HepG2 (cell line): Measurements from ENCODE around the gene CCL1. TPM values are rescaled to one million over a fixed set of nuclear protein-coding genes. Genes with fewer than 3 reads are reported as not detected.

ENCODE experiments used
- ATAC-seq: fragments of 200-7000 bp; cut with Tn5 transposase; 3 replicates; pipeline ENCODE4 v1.9.1; 2020; ENCODE audit warnings: mild to moderate bottlenecking, moderate library complexity
- BruUV-seq: library from RNA; stranded (reverse); fragments of 400-500 nt; replicated peaks from 2 replicates; lab custom pipeline; 2021; lab: Mats Ljungman, UMichigan
- CTCF ChIA-PET: fragments of 300-600 bp; formaldehyde crosslinking; extraction: SDS; loops from one replicate; lab custom pipeline; 2021; ENCODE audit warnings: low total read pairs, inconsistent platforms, low intra/inter-chr PET ratio; lab: Yijun Ruan, JAX
- POLR2A ChIA-PET: fragments of 350-600 bp; sonication (Branson Sonifier 250); formaldehyde crosslinking; loops from one replicate; lab custom pipeline; 2020; ENCODE audit warnings: antibody characterized with exemption, inconsistent platforms; lab: Yijun Ruan, JAX
- DNase-seq: peaks from one replicate; pipeline ENCODE4 v3.0.0-alpha.2; 2015; ENCODE audit warnings: low spot score
- FAIRE-seq: peaks from 3 replicates; lab custom pipeline; 2011; peaks lifted over from hg19 to GRCh38; lab: Jason Lieb, UNC
- H2AFZ ChIP-seq: one replicate; pipeline ENCODE4 v1.6.1; 2011; ENCODE audit warnings: low read length, inconsistent platforms
- H3K27ac ChIP-seq: fragments of 300-600 bp; 3 replicates; pipeline ENCODE4 v1.8.0; 2011; ENCODE audit warnings: mixed run types, mild to moderate bottlenecking, mixed read lengths, low read length, inconsistent platforms; ENCODE audit not compliant: insufficient read depth; ENCODE audit errors: extremely low read length
- H3K27me3 ChIP-seq, 2 experiments: fragments of 200-600 bp in 1 of 2; 2 replicates in 1 of 2; 3 replicates in 1 of 2; pipeline versions ENCODE4 v1.6.0 to v1.8.0; 2011; ENCODE audit warnings: low read length in 2 of 2, mild to moderate bottlenecking in 2 of 2, moderate library complexity in 2 of 2, inconsistent platforms in 1 of 2; ENCODE audit not compliant: insufficient read depth in 2 of 2, control insufficient read depth in 1 of 2
- H3K36me3 ChIP-seq, 2 experiments: fragments of 200-600 bp in 1 of 2; replicated peaks in 1 of 2; 2 replicates in 1 of 2; 3 replicates in 1 of 2; pipeline versions ENCODE4 v1.5.1 to v1.8.0; 2011; ENCODE audit warnings: low read length in 2 of 2, inconsistent platforms in 1 of 2; ENCODE audit not compliant: insufficient read depth in 2 of 2, control insufficient read depth in 1 of 2
- H3K4me1 ChIP-seq: 2 replicates; pipeline ENCODE4 v1.5.1; 2012; ENCODE audit warnings: low read length, inconsistent platforms; ENCODE audit not compliant: insufficient read depth
- H3K4me2 ChIP-seq: 2 replicates; pipeline ENCODE4 v1.6.0; 2011; ENCODE audit warnings: low read depth, low read length, inconsistent platforms
- H3K4me3 ChIP-seq, 3 experiments: fragments of 200-600 bp in 1 of 3; sonication (generic), shearing (Covaris generic) in 1 of 3; replicated peaks in 1 of 3; 2 replicates each; pipeline ENCODE4 v1.5.1; 2011 to 2016; ENCODE audit warnings: low read length in 3 of 3, inconsistent platforms in 2 of 3, low read depth in 2 of 3, mild to moderate bottlenecking in 2 of 3, control low read depth in 1 of 3, mixed read lengths in 1 of 3; ENCODE audit not compliant: insufficient read depth in 1 of 3
- H3K79me2 ChIP-seq: one replicate; pipeline ENCODE4 v1.6.1; 2011; ENCODE audit warnings: low read length, inconsistent platforms; ENCODE audit not compliant: insufficient read depth
- H3K9ac ChIP-seq: 2 replicates; pipeline ENCODE4 v1.6.0; 2011; ENCODE audit warnings: mild to moderate bottlenecking, low read depth, low read length, inconsistent platforms; ENCODE audit not compliant: insufficient read depth
- H3K9me3 ChIP-seq: 2 replicates; pipeline ENCODE4 v1.5.1; 2012; ENCODE audit warnings: mild to moderate bottlenecking, low read length
- H4K20me1 ChIP-seq: 2 replicates; pipeline ENCODE4 v1.6.0; 2011; ENCODE audit warnings: inconsistent platforms, mild to moderate bottlenecking, low read length, moderate library complexity; ENCODE audit not compliant: insufficient read depth
- MAFG ChIP-seq: sonication (generic); formaldehyde crosslinking; IDR thresholded peaks from 2 replicates; pipeline ENCODE4 v1.5.1; 2020; ENCODE audit warnings: mild to moderate bottlenecking, missing genetic modification reagents
- MXD4 ChIP-seq: IDR thresholded peaks from 2 replicates; pipeline ENCODE4 v1.6.1; 2016; ENCODE audit warnings: mild to moderate bottlenecking, missing biosample characterization, missing genetic modification reagents
- NR0B2 ChIP-seq: sonication (generic); formaldehyde crosslinking; IDR thresholded peaks from 2 replicates; pipeline ENCODE4 v1.4.0; 2020; ENCODE audit warnings: mild to moderate bottlenecking, missing genetic modification reagents
- RAD21 ChIP-seq: fragments of 450-650 bp; formaldehyde crosslinking; IDR thresholded peaks from 2 replicates; pipeline ENCODE4 v1.5.0; 2020; ENCODE audit warnings: mild to moderate bottlenecking
- WGBS: methylation state at CpG from one replicate; pipeline ENCODE4 v1.1.6; 2017; ENCODE audit warnings: low lambda C conversion rate; 5-methylcytosine and 5-hydroxymethylcytosine counted together
- in situ Hi-C: cut with HindIII; loops from 2 replicates; pipeline ENCODE4 v1.10.0; 2017; ENCODE audit warnings: low pct_unique_long_range_greater_than_20kb; ENCODE audit not compliant: extremely low pct_ligation_motif_present
- intact Hi-C: fragments of 100-400 bp; cut with micrococcal nuclease; formaldehyde crosslinking; loops from one replicate; pipeline ENCODE4 v1.10.0; 2022; ENCODE audit not compliant: unreplicated experiment
- polyA plus RNA-seq, 8 experiments: library from polyadenylated mRNA; depleted of rRNA in 3 of 8; stranded (reverse) in 7 of 8; unstranded in 1 of 8; fragments of >200 nt; fragmentation: Illumina TruSeq in 4 of 8; extraction: Trizol in 4 of 8; gene quantifications; 2 replicates each; pipeline versions ENCODE4 v1.2.1 to v1.2.3, GENCODE V29; 2011 to 2016; ENCODE audit warnings: low read depth in 4 of 8, missing spikeins in 1 of 8, mixed read lengths in 1 of 8; ENCODE audit not compliant: insufficient read depth in 1 of 8
- total RNA-seq, 5 experiments: library from RNA; depleted of rRNA; stranded (reverse); fragments of >200 nt; fragmentation: Illumina TruSeq; extraction: Trizol; gene quantifications; 2 replicates each; pipeline ENCODE4 v1.2.3, GENCODE V29; 2016; ENCODE audit warnings: low read depth in 1 of 5
- TF ChIP-seq, protein P1 (sequence below): sonication (generic); formaldehyde crosslinking; IDR thresholded peaks from 2 replicates; pipeline ENCODE4 v1.4.0; 2020; ENCODE audit warnings: missing genetic modification reagents, borderline replicate concordance
- TF ChIP-seq, protein P2 (sequence below): sonication (generic); formaldehyde crosslinking; IDR thresholded peaks from 2 replicates; pipeline ENCODE4 v1.8.1; 2022; ENCODE audit warnings: low read depth, mild to moderate bottlenecking, missing genetic modification reagents

The CCL1 gene
- total and polyA plus RNA-seq, 2 of the 13 experiments (the other 11 are each of a cell fraction or from before 2014, with no cell fraction given): not detected

- TF ChIP-seq, protein P1, sequence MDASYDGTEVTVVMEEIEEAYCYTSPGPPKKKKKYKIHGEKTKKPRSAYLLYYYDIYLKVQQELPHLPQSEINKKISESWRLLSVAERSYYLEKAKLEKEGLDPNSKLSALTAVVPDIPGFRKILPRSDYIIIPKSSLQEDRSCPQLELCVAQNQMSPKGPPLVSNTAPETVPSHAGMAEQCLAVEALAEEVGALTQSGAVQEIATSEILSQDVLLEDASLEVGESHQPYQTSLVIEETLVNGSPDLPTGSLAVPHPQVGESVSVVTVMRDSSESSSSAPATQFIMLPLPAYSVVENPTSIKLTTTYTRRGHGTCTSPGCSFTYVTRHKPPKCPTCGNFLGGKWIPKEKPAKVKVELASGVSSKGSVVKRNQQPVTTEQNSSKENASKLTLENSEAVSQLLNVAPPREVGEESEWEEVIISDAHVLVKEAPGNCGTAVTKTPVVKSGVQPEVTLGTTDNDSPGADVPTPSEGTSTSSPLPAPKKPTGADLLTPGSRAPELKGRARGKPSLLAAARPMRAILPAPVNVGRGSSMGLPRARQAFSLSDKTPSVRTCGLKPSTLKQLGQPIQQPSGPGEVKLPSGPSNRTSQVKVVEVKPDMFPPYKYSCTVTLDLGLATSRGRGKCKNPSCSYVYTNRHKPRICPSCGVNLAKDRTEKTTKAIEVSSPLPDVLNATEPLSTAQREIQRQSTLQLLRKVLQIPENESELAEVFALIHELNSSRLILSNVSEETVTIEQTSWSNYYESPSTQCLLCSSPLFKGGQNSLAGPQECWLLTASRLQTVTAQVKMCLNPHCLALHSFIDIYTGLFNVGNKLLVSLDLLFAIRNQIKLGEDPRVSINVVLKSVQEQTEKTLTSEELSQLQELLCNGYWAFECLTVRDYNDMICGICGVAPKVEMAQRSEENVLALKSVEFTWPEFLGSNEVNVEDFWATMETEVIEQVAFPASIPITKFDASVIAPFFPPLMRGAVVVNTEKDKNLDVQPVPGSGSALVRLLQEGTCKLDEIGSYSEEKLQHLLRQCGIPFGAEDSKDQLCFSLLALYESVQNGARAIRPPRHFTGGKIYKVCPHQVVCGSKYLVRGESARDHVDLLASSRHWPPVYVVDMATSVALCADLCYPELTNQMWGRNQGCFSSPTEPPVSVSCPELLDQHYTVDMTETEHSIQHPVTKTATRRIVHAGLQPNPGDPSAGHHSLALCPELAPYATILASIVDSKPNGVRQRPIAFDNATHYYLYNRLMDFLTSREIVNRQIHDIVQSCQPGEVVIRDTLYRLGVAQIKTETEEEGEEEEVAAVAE (CRISPR knock-in tag): no peak
- TF ChIP-seq NR0B2 (CRISPR knock-in tag) (no peak), RAD21 (CRISPR knock-in tag) (no peak)
Observed at GRCh38 chr17:34312080-34312479, 51.0 kb downstream of the CCL1 start (continued).

GRCh38 chr17:34311291-34311690 is 51.7 kb downstream of the CCL1 start:
- no peak for ATAC-seq

More at GRCh38 chr17:34311291-34311690, 51.7 kb downstream of the CCL1 start:
- Histone ChIP-seq H3K79me2 (no peaks in the 10 kb centered on the region), H3K9ac (no peak overlapping the region), H3K9me3 (no peaks in the 10 kb centered on the region), H3K36me3 (no peaks in the 10 kb centered on the region), H3K4me1 (no peaks in the 10 kb centered on the region), H4K20me1 (no peaks in the 10 kb centered on the region), H3K4me2 (no peak overlapping the region), H3K27ac (no peak overlapping the region), H3K4me3 (no peak overlapping the region), H3K27me3 (no peaks in the 10 kb centered on the region), H2AFZ (no peak overlapping the region)
- ChIA-PET POLR2A (no interaction called here), CTCF (no interaction called here)
- DNase-seq (no peak), FAIRE-seq (no peak)
- BruUV-seq: no TSS peak
- intact Hi-C loops: no loop called here
- in situ Hi-C loops: no loop called here
- TF ChIP-seq, protein P2, sequence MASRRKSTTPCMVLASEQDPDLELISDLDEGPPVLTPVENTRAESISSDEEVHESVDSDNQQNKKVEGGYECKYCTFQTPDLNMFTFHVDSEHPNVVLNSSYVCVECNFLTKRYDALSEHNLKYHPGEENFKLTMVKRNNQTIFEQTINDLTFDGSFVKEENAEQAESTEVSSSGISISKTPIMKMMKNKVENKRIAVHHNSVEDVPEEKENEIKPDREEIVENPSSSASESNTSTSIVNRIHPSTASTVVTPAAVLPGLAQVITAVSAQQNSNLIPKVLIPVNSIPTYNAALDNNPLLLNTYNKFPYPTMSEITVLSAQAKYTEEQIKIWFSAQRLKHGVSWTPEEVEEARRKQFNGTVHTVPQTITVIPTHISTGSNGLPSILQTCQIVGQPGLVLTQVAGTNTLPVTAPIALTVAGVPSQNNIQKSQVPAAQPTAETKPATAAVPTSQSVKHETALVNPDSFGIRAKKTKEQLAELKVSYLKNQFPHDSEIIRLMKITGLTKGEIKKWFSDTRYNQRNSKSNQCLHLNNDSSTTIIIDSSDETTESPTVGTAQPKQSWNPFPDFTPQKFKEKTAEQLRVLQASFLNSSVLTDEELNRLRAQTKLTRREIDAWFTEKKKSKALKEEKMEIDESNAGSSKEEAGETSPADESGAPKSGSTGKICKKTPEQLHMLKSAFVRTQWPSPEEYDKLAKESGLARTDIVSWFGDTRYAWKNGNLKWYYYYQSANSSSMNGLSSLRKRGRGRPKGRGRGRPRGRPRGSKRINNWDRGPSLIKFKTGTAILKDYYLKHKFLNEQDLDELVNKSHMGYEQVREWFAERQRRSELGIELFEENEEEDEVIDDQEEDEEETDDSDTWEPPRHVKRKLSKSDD: no peak
- TF ChIP-seq MAFG (CRISPR knock-in tag) (no peak), MXD4 (no peak)
- 45% methylated on average over 7 of the region's 7 CpGs for WGBS

Other genes with a start within 250 kb of the CCL1 start
- gene CCL2, start 107.9 kb downstream of the CCL1 start, total RNA-seq (2016; rRNA removed; fragmentation: Illumina TruSeq; extraction: Trizol): not detected in 2 replicates
- not detected in 2 replicates for gene CCL2, start 107.9 kb downstream of the CCL1 start, polyA plus RNA-seq (2011; rRNA removed)
- gene CCL7, start 93.0 kb downstream of the CCL1 start, total RNA-seq (2016; rRNA removed; fragmentation: Illumina TruSeq; extraction: Trizol): not detected in 2 replicates
- gene CCL7, start 93.0 kb downstream of the CCL1 start, polyA plus RNA-seq (2011; rRNA removed): not detected in 2 replicates
- gene CCL11, start 77.5 kb downstream of the CCL1 start, total RNA-seq (2016; rRNA removed; fragmentation: Illumina TruSeq; extraction: Trizol): not detected in 2 replicates
- gene CCL11, start 77.5 kb downstream of the CCL1 start, polyA plus RNA-seq (2011; rRNA removed): not detected in 2 replicates
- not detected in 2 replicates for gene CCL8, start 43.8 kb downstream of the CCL1 start, total RNA-seq (2016; rRNA removed; fragmentation: Illumina TruSeq; extraction: Trizol)
- gene CCL8, start 43.8 kb downstream of the CCL1 start, polyA plus RNA-seq (2011; rRNA removed): not detected in 2 replicates
- gene CCL13, start 6.8 kb downstream of the CCL1 start, total RNA-seq (2016; rRNA removed; fragmentation: Illumina TruSeq; extraction: Trizol): not detected in 2 replicates
- gene CCL13, start 6.8 kb downstream of the CCL1 start, polyA plus RNA-seq (2011; rRNA removed): not detected in 2 replicates
- not detected in 2 replicates for gene TMEM132E, start 216.3 kb upstream of the CCL1 start, total RNA-seq (2016; rRNA removed; fragmentation: Illumina TruSeq; extraction: Trizol)
- 0.01 TPM in 1 of 2 replicates, not detected in the other for gene TMEM132E, start 216.3 kb upstream of the CCL1 start, polyA plus RNA-seq (2011; rRNA removed)